ENCODE measurements around the gene SRGAP3.

DNA sequence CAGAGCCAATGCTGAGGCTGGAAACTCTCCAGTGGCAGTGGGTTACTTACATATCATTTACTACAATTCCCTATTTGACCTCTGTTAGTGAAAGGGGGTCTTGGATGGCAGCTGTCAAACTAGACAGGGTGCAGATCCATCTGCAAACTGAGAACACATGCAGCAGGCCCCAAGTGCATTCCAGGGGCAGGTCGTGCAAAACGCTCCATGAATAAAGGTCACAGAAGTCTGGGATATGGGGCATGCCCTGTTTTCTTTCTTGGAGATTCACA lies 261.1 kb downstream of the SRGAP3 start:
- TF ChIP-seq, protein P1, sequence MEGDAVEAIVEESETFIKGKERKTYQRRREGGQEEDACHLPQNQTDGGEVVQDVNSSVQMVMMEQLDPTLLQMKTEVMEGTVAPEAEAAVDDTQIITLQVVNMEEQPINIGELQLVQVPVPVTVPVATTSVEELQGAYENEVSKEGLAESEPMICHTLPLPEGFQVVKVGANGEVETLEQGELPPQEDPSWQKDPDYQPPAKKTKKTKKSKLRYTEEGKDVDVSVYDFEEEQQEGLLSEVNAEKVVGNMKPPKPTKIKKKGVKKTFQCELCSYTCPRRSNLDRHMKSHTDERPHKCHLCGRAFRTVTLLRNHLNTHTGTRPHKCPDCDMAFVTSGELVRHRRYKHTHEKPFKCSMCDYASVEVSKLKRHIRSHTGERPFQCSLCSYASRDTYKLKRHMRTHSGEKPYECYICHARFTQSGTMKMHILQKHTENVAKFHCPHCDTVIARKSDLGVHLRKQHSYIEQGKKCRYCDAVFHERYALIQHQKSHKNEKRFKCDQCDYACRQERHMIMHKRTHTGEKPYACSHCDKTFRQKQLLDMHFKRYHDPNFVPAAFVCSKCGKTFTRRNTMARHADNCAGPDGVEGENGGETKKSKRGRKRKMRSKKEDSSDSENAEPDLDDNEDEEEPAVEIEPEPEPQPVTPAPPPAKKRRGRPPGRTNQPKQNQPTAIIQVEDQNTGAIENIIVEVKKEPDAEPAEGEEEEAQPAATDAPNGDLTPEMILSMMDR (IDR thresholded peaks at IDR 0.05): no peak
- TF ChIP-seq POLR2AphosphoS5 (IDR thresholded peaks at IDR 0.05): no peak
